Measurements from ENCODE around the gene TMA7.
A peak's percentile ranks its signal among the peaks of the same experiment; 100 is the strongest.
"Not testable (repeated sequence)": the region's sequence is repeated elsewhere in the genome, so short reads cannot be mapped to it uniquely, and the experiment has no call there.

The TMA7 gene

GRCh38 chr3:48439820-48440589, at the start of gene TMA7, which contains the start of gene CCDC51:
Gene TMA7 (plus strand): TSS chr3:48440257. CDS start chr3:48440297, 40 bp downstream.
Gene CCDC51 (minus strand): TSS chr3:48440119. CDS start chr3:48435128, 4,991 bp downstream.
- DNase-seq (ENCODE audit: low spot score), result peak; percentile 99

- DNase-seq (ENCODE audit: low spot score), result no peak
Observed at GRCh38 chr3:48394391-48394790, 45.7 kb upstream of the TMA7 start.

GRCh38 chr3:48395714-48396113, 44.3 kb upstream of the TMA7 start:
- no peak for DNase-seq (ENCODE audit: low spot score)

GRCh38 chr3:48397767-48398681, 42.0 kb upstream of the TMA7 start:
- no peak for DNase-seq (ENCODE audit: low spot score)

GRCh38 chr3:48398701-48399386, 41.2 kb upstream of the TMA7 start:
- no peak for DNase-seq (ENCODE audit: low spot score)

- no peak for DNase-seq (ENCODE audit: low spot score)
Observed at GRCh38 chr3:48399387-48400172, 40.5 kb upstream of the TMA7 start.

- DNase-seq (ENCODE audit: low spot score), result peak; percentile 89
Observed at GRCh38 chr3:48400824-48401433, 39.1 kb upstream of the TMA7 start.

GRCh38 chr3:48401434-48401901, 38.6 kb upstream of the TMA7 start:
- DNase-seq (ENCODE audit: low spot score), result not testable (repeated sequence)

GRCh38 chr3:48402281-48402732, 37.8 kb upstream of the TMA7 start:
- DNase-seq (ENCODE audit: low spot score), result no peak

GRCh38 chr3:48402907-48403306, 37.1 kb upstream of the TMA7 start:
- DNase-seq (ENCODE audit: low spot score), result no peak

GRCh38 chr3:48403533-48404439, 36.3 kb upstream of the TMA7 start:
- DNase-seq (ENCODE audit: low spot score), result no peak

GRCh38 chr3:48404440-48405342, 35.4 kb upstream of the TMA7 start:
- no peak for DNase-seq (ENCODE audit: low spot score)

GRCh38 chr3:48405343-48405881, 34.6 kb upstream of the TMA7 start:
- DNase-seq (ENCODE audit: low spot score), result no peak

- DNase-seq (ENCODE audit: low spot score), result no peak
Observed at GRCh38 chr3:48405971-48406370, 34.1 kb upstream of the TMA7 start.

GRCh38 chr3:48406443-48407431, 33.3 kb upstream of the TMA7 start:
- no peak for DNase-seq (ENCODE audit: low spot score)

- DNase-seq (ENCODE audit: low spot score), result no peak
Observed at GRCh38 chr3:48407542-48408099, 32.4 kb upstream of the TMA7 start.

GRCh38 chr3:48408823-48409281, 31.2 kb upstream of the TMA7 start:
- DNase-seq (ENCODE audit: low spot score), result no peak
